ENCODE results near the gene HCRT. TPM values are rescaled to one million over a fixed set of nuclear protein-coding genes. Genes with fewer than 3 reads are reported as not detected.

HCRT gene
- total and polyA plus RNA-seq, 8 donors: not detected

DNA sequence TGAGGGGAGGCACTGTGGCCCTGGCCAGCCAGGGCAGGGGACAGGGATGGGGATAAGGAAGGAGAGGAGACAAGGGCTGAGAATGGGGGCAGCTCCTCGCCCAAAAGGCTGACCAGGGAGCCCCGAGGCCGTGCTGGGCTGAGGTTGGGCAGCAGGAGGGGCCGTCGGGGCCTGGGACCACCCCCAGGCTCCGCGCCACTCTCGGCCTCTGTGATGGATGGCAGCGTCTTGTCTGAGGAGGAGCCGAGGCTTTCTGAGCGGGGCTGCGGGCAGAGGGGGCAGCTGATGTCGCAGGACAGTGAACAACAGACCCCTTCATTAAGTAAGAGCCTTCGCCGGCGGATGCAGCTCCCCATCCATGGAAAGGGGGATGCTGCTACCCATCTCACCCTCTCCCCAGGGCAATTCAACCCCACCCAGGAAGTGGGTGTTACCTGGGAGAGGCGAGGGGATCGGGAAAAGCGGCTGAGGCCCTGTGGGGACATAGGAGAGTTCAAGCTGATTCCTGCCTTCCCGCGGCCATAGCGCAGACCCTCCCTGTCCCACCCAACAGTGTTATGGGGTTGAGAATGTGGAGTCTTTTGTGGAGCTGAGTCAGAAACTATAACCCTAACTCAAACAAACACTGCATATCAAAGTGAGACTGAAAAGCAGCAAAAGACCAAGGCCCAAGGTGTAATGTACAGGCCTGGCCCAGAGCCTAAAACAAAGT, 21.4 kb downstream of the HCRT start:
- TF ChIP-seq, protein P1, sequence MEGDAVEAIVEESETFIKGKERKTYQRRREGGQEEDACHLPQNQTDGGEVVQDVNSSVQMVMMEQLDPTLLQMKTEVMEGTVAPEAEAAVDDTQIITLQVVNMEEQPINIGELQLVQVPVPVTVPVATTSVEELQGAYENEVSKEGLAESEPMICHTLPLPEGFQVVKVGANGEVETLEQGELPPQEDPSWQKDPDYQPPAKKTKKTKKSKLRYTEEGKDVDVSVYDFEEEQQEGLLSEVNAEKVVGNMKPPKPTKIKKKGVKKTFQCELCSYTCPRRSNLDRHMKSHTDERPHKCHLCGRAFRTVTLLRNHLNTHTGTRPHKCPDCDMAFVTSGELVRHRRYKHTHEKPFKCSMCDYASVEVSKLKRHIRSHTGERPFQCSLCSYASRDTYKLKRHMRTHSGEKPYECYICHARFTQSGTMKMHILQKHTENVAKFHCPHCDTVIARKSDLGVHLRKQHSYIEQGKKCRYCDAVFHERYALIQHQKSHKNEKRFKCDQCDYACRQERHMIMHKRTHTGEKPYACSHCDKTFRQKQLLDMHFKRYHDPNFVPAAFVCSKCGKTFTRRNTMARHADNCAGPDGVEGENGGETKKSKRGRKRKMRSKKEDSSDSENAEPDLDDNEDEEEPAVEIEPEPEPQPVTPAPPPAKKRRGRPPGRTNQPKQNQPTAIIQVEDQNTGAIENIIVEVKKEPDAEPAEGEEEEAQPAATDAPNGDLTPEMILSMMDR (IDR thresholded peaks at IDR 0.05): no peak
- no peaks in the 10 kb centered on the region for H3K9me3 ChIP-seq
- H3K36me3 ChIP-seq: no peaks in the 10 kb centered on the region
- H3K4me3 ChIP-seq: no peak overlapping the region
- H3K27me3 ChIP-seq: no peaks in the 10 kb centered on the region
- DNase-seq: no peak
- H3K27ac ChIP-seq: no peak overlapping the region
- peaks cover 0 to 21% of the 10 kb centered on the region in 2 donors for H3K4me1 ChIP-seq
- intact Hi-C loops (cut with DNase I): no loop called here
- ATAC-seq: no peak

DNA sequence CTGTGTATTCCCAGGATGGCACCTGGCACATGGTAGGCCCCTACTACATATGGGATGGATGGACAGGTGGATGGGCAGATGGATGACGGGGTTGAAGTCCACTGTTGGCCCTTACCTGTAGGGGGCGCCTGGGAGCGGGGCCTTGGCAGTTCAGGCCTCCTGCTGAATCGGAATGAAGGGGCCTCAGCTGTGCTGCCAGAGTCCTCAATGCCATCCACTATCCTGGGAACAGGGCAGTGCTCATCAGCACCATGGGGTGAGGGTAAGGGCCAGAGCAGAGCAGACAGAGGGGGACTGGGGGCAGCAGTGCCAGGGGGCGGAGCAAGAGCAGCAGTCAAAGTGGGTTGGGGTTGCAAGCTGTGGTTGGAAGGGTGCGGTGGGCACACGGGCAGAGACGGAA, 22.1 kb downstream of the HCRT start:
- ATAC-seq (peak; percentile 12), DNase-seq (no peak)
- Histone ChIP-seq H3K36me3 (no peaks in the 10 kb centered on the region), H3K27ac (no peak overlapping the region), H3K27me3 (no peaks in the 10 kb centered on the region), H3K4me1 (peaks cover 0 to 21% of the 10 kb centered on the region in 2 donors), H3K9me3 (no peaks in the 10 kb centered on the region), H3K4me3 (no peak overlapping the region)
- TF ChIP-seq, protein P1 (IDR thresholded peaks at IDR 0.05): peak in 1 of 2 donors; percentile 30
- intact Hi-C loops (cut with DNase I): no loop called here

DNA sequence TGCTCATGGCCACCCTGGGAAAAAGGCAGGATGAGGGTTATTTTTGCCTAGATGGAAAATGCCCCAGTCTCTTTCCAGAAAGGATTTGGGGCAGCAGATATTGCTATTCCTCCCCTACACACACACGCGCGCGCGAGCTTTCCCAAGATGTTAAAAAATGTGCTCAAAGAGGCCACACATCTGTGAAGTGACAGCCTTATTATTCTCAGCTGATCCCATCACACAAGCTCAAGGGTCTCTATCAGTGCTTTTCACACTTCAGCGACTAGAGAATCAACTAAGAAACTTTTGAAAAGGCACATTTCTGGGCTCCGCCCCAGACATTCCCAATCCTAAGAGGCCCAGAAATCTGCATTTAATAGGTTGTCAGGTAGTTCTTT, 24.7 kb downstream of the HCRT start:
- ATAC-seq (no peak), DNase-seq (no peak)
- peaks cover 0 to 21% of the 10 kb centered on the region in 2 donors for H3K4me1 ChIP-seq
- intact Hi-C loops (cut with DNase I): no loop called here
- H3K9me3 ChIP-seq: no peaks in the 10 kb centered on the region
- no peaks in the 10 kb centered on the region for H3K27me3 ChIP-seq
- no peak overlapping the region for H3K27ac ChIP-seq
- H3K36me3 ChIP-seq: no peaks in the 10 kb centered on the region
- TF ChIP-seq, protein P1 (IDR thresholded peaks at IDR 0.05): no peak
- no peak overlapping the region for H3K4me3 ChIP-seq

DNA sequence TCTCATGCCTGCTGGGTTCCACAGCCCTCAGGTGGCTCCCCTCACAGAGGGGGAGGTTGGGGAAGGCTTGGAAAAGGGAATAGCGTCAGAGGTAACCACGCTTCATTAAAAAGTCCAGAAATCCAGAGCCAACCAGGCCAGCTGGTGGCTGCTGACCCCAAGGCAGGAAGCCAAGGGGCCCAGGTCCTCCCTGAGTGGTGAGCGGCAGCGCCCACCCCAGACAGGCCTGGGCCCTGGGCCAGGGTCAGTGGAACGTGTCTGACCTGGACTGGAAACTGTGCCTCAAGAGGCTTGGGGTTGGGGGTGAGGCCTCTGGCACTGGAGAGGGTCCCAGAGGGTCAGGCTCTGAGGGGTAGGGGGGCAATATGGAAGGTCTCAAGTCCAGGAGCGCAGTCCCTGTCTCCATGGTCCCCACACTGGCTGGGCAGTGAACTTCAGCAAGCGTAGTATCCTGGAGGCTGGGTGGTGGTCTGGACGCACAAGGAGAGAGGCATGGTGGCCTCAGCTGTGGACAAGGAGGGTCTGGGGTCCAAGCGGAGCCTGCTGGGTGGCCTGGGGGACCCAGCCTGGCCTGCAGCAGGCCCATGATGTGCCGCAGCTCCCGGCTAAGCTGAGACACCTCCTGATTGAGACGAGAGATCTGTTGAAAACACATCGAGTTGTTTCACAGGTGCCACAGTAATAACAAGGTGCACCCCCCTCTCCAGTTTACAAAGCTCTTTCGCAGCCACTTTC, 25.3 kb downstream of the HCRT start:
- Histone ChIP-seq H3K27me3 (no peaks in the 10 kb centered on the region), H3K27ac (no peak overlapping the region), H3K36me3 (no peaks in the 10 kb centered on the region), H3K4me1 (peaks cover 0 to 25% of the 10 kb centered on the region in 2 donors), H3K4me3 (no peak overlapping the region), H3K9me3 (no peaks in the 10 kb centered on the region)
- no peak for DNase-seq
- ATAC-seq: no peak
- intact Hi-C loops (cut with DNase I): no loop called here
- TF ChIP-seq, protein P1 (IDR thresholded peaks at IDR 0.05): no peak

DNA sequence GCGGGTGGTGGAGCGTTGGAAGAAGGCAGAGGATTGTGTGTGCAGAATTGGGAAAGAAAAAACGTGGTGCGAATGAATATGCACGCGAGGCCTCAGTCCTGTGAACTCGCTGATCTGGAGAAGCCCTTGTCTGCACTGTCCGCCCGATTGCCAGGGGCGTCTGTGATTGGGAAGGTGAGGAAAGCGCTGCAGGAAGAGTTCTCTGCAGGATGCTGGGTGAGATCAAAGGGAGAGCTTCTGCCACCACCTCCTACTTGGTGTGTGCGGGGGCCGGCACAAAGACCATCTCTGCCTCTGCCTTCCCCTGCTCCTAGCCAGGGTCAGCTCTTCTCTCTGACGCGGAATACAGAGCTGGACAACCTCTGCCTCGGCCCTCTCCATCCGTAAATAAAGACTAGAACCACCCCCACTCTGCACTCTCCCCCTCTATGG, 29.6 kb downstream of the HCRT start:
- Histone ChIP-seq H3K27ac (peak overlapping the region in 1 of 2 donors; percentile 90), H3K36me3 (peaks cover 0 to 12% of the 10 kb centered on the region in 2 donors), H3K27me3 (no peaks in the 10 kb centered on the region), H3K4me1 (peaks cover 9 to 40% of the 10 kb centered on the region in 2 donors), H3K9me3 (no peaks in the 10 kb centered on the region), H3K4me3 (peak overlapping the region; percentile 91 to 99)
- TF ChIP-seq, protein P1 (IDR thresholded peaks at IDR 0.05): no peak
- DNase-seq: no peak
- no peak for ATAC-seq
- intact Hi-C loops (cut with DNase I): no loop called here
